PFSK-1 (cell line): Measurements from ENCODE around the gene KRT8.

Experiments used
- POLR2AphosphoS5 ChIP-seq: IDR thresholded peaks from 2 replicates; pipeline ENCODE4 v1.6.1; 2012; ENCODE audit warnings: low read depth, mild to moderate bottlenecking, control low read depth, low read length, moderate library complexity
- REST ChIP-seq, 2 experiments: IDR thresholded peaks; 2 replicates each; pipeline versions ENCODE4 v1.6.1 to v1.8.0; 2011 to 2012; ENCODE audit warnings: low read depth in 2 of 2, low read length in 2 of 2, control low read depth in 1 of 2, inconsistent platforms in 1 of 2, mild to moderate bottlenecking in 1 of 2, moderate library complexity in 1 of 2; ENCODE audit not compliant: insufficient read depth in 1 of 2
- SIN3A ChIP-seq: IDR thresholded peaks from 2 replicates; pipeline ENCODE4 v1.6.1; 2012; ENCODE audit warnings: mild to moderate bottlenecking, low read length, moderate library complexity, borderline replicate concordance; ENCODE audit not compliant: insufficient read depth

- TF ChIP-seq POLR2AphosphoS5, result no peak
- TF ChIP-seq REST (IDR thresholded peaks at IDR 0.05; ENCODE audit: insufficient read depth in 1 of 2, low read depth in 2 of 2, low read length in 2 of 2), result no peak
- TF ChIP-seq SIN3A, result no peak
Measured at GRCh38 chr12:52945389-52946232, 40.7 kb upstream of the KRT8 start.
